Body of pancreas (tissue), 4 donors: ENCODE data around the gene TMEM183A.

Source experiments
- POLR2A ChIP-seq, 3 donors: fragments of 450-650 bp; IDR thresholded peaks; one replicate each; pipeline ENCODE4 v1.6.1; 2016; ENCODE audit warnings: antibody characterized with exemption in 3 of 3, mild to moderate bottlenecking in 2 of 3
- TF ChIP-seq, protein P1 (sequence below), 7 experiments: fragments of 450-650 bp in 4 of 7; fragments of 200-600 bp in 3 of 7; sonication (generic) in 3 of 7; IDR thresholded peaks; one replicate each; pipeline ENCODE4 v1.5.1; 2016 to 2019; ENCODE audit warnings: antibody characterized with exemption in 7 of 7

GRCh38 chr1:203034422-203035110 lies 27.4 kb downstream of the TMEM183A start:
- no peak for TF ChIP-seq POLR2A (IDR thresholded peaks at IDR 0.05)
- TF ChIP-seq, protein P1, sequence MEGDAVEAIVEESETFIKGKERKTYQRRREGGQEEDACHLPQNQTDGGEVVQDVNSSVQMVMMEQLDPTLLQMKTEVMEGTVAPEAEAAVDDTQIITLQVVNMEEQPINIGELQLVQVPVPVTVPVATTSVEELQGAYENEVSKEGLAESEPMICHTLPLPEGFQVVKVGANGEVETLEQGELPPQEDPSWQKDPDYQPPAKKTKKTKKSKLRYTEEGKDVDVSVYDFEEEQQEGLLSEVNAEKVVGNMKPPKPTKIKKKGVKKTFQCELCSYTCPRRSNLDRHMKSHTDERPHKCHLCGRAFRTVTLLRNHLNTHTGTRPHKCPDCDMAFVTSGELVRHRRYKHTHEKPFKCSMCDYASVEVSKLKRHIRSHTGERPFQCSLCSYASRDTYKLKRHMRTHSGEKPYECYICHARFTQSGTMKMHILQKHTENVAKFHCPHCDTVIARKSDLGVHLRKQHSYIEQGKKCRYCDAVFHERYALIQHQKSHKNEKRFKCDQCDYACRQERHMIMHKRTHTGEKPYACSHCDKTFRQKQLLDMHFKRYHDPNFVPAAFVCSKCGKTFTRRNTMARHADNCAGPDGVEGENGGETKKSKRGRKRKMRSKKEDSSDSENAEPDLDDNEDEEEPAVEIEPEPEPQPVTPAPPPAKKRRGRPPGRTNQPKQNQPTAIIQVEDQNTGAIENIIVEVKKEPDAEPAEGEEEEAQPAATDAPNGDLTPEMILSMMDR (IDR thresholded peaks at IDR 0.05), result no peak
